GM18873 (cell line): ENCODE results near the gene SCAMP3.
"Not testable (repeated sequence)": the region's sequence is repeated elsewhere in the genome, so short reads cannot be mapped to it uniquely, and the experiment has no call there.

ENCODE experiments used
- ATAC-seq: cut with Tn5 transposase; IDR thresholded peaks from one replicate; pipeline ENCODE4 v1.9.1; 2021; ENCODE audit warnings: mild to moderate bottlenecking, moderate library complexity, moderate number of reproducible peaks; ENCODE audit not compliant: unreplicated experiment, low FRiP score

Gene SCAMP3

GRCh38 chr1:155256058-155256852 lies 5.9 kb downstream of the SCAMP3 start:
- no peak for ATAC-seq

- ATAC-seq: no peak
These were observed 6.7 kb downstream of the SCAMP3 start, which contains the start of gene ENTREP3 for GRCh38 chr1:155255243-155256007. TSS of gene ENTREP3 (minus strand) at chr1:155255483. CDS start at chr1:155254877, 606 bp downstream.

GRCh38 chr1:155254714-155255242 lies 7.4 kb downstream of the SCAMP3 start:
- no peak for ATAC-seq

GRCh38 chr1:155254228-155254713 lies 7.9 kb downstream of the SCAMP3 start:
- no peak for ATAC-seq

- no peak for ATAC-seq
These were observed 8.4 kb downstream of the SCAMP3 start for GRCh38 chr1:155253797-155254196.

GRCh38 chr1:155253208-155253607 lies 9.0 kb downstream of the SCAMP3 start:
- ATAC-seq: no peak

- no peak for ATAC-seq
These were observed 10.6 kb downstream of the SCAMP3 start for GRCh38 chr1:155251566-155251965.

- peak; percentile 72 for ATAC-seq
These were observed 11.3 kb downstream of the SCAMP3 start for GRCh38 chr1:155250633-155251449.

GRCh38 chr1:155250246-155250632 lies 11.9 kb downstream of the SCAMP3 start:
- peak; percentile 12 for ATAC-seq

GRCh38 chr1:155247667-155248553 lies 14.2 kb downstream of the SCAMP3 start:
- ATAC-seq: no peak

- ATAC-seq: not testable (repeated sequence)
These were observed 15.4 kb downstream of the SCAMP3 start for GRCh38 chr1:155246796-155247195.

GRCh38 chr1:155245163-155245524 lies 17.0 kb downstream of the SCAMP3 start:
- ATAC-seq: no peak

GRCh38 chr1:155244368-155245162 lies 17.6 kb downstream of the SCAMP3 start:
- peak; percentile 80 for ATAC-seq

- no peak for ATAC-seq
These were observed 19.3 kb downstream of the SCAMP3 start for GRCh38 chr1:155242805-155243358.

- no peak for ATAC-seq
These were observed 20.3 kb downstream of the SCAMP3 start for GRCh38 chr1:155241841-155242264.

- no peak for ATAC-seq
These were observed 21.0 kb downstream of the SCAMP3 start for GRCh38 chr1:155241069-155241679.

- ATAC-seq: no peak
These were observed 25.7 kb downstream of the SCAMP3 start for GRCh38 chr1:155236451-155236850.

- ATAC-seq: not testable (repeated sequence)
These were observed 26.8 kb downstream of the SCAMP3 start for GRCh38 chr1:155235375-155235774.
